ENCODE results near the gene RIMS4.

DNA sequence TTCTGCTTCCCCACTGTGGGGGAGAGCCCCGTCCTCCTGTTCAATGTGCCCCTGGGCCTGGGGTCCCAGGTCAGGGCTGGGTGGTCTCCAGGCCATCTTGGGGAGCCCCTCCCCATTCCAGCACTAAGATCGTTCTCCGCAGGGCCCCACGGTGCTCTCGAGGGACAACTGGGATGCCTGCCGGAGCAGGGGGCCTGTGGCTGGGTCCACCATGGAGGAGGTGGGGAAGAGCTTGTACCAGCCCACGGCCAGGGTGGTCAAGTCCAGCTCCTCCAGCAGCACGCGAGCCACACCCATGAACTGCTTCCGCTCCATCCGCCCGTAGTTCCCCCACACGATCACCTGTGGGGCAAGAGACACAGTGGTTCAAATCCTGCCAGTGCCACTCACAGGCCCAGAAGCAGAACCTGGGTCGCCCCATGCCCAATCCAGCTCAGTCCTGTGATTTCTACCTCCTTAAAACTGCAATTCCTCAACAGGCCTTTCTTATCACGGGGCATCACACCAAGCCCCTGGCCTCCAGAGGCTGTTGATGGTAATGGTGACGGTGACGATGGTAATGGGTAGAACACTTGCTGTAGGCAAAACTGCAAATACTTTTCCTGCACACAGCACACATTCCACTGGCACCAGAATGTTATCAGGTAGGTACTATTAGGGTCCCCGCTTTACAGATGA, 54.2 kb downstream of the RIMS4 start:
- no peak for TF ChIP-seq EZH2phosphoT487 (IDR thresholded peaks at IDR 0.05; ENCODE audit: borderline replicate concordance)
- TF ChIP-seq, protein P1, sequence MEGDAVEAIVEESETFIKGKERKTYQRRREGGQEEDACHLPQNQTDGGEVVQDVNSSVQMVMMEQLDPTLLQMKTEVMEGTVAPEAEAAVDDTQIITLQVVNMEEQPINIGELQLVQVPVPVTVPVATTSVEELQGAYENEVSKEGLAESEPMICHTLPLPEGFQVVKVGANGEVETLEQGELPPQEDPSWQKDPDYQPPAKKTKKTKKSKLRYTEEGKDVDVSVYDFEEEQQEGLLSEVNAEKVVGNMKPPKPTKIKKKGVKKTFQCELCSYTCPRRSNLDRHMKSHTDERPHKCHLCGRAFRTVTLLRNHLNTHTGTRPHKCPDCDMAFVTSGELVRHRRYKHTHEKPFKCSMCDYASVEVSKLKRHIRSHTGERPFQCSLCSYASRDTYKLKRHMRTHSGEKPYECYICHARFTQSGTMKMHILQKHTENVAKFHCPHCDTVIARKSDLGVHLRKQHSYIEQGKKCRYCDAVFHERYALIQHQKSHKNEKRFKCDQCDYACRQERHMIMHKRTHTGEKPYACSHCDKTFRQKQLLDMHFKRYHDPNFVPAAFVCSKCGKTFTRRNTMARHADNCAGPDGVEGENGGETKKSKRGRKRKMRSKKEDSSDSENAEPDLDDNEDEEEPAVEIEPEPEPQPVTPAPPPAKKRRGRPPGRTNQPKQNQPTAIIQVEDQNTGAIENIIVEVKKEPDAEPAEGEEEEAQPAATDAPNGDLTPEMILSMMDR (conservative IDR thresholded peaks at IDR 0.05; ENCODE audit: low read length), result no peak
